ENCODE results near the gene EXOC7. TPM values are rescaled to one million over a fixed set of nuclear protein-coding genes. Genes with fewer than 3 reads are reported as not detected.
"Not testable (repeated sequence)": the region's sequence is repeated elsewhere in the genome, so short reads cannot be mapped to it uniquely, and the experiment has no call there.

The EXOC7 gene
- total RNA-seq, 1 donor from 2014 or later = 102 TPM

- DNase-seq = no peak
Observed at GRCh38 chr17:76088041-76088867, 15.3 kb downstream of the EXOC7 start.

GRCh38 chr17:76087531-76087930 is 16.1 kb downstream of the EXOC7 start:
- DNase-seq = no peak

GRCh38 chr17:76086384-76086783 is 17.2 kb downstream of the EXOC7 start:
- DNase-seq = no peak

DNA sequence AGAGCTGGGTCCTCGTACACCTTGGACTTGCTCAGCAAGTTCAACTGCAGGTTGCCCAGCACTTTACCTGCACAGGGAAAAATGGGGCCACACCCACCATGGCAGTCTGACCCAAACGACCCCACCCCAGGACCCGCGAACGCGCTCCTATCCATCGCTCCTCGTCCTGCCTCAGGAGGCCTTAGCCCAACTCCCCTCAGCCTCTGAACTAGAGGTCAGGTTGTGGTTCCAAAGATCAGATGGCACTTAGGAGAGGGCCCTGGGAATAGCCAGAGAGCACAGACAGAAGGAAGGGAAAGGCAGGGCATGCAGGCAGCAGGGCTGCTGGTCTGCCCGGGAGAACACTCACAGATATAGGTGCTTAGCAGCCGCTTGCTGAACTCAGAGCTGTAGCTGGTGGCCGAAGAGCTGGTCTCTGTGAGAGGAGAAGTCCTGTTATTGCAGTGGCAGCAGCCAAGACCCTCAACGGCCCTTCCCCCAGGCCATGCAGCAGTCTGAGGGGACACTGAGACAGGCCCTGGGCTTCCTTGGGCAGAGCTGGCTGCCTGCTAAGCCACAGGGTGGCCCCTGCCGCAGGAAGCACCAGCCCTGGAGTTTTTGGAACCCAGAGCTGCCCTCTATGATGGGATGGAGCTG is 17.7 kb downstream of the EXOC7 start:
- no peak for DNase-seq

- no peak for DNase-seq
Observed at GRCh38 chr17:76085066-76085730, 18.4 kb downstream of the EXOC7 start.

DNA sequence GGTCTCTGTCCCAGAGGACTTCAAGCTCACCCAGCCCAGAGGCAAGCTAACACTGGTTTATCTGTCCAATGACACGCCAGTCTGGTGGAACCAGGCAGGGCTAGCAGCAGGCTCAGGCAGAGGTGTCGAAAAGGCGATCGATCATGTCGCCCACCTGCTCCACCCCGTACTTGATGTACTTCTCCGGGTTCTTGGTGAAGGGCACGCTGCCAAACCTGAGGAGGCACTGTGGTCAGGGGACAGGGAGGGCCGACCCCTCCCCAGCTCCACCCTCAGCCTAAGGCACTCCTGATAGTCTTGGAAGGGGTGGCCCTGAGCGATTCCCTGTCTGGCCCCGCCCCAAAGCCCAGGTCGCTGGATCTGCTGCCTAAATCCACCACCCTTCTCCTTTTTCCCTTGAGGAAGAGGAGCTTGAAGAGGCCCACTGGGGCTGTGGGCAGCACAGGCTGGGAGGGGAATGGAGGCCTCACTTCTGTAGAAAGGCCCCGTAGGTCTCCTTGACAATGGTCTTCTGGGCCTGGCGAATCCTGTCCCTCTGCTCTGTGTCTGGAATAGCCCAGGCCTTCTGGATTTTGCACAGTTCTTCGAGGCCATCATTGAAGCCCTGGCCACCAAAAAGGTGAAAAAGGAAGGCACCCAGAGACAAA is 19.9 kb downstream of the EXOC7 start:
- no peak for DNase-seq

DNA sequence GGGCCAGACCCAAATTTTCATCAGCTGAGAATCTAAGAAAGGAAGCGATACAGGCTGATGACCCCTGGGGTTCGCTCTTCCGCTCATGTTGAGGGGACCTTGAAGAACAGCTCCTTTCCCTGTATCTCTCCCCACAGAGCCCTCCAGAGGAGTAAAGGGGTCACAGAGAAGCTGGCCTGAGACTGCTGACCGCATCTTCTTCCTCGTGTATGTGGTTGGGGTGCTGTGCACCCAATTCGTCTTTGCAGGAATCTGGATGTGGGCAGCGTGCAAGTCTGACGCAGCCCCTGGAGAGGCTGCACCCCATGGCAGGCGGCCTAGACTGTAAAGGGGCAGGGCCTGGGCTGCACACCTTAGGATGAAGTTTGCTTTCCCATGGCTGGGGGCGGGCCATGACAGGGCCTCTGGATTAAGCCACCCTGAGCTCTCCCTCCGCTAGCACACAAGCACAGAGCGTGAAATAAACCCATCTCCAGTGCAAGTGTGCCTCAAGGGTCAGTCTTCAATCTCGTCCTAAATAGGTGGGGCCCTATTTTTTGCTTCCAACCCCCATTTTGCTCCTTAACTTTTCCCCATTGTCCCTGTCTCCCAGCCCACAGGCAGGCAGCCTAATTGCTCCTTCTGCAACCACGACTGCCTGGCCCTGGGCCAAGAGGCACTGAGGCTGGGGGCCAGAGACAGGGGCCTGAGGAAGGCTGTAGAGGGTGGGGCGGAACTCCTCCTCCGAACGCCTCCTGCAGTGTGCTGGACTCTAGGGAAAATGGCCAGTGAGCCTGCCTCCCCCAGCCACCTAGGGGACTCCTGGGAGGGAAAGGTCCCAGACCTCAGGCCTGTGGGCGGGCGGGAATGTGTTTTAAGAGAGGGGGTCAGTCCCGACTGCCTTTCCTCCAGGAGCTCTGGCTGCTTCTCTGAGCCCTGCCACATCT is 21.0 kb downstream of the EXOC7 start:
- no peak for DNase-seq

GRCh38 chr17:76081295-76082210 is 22.0 kb downstream of the EXOC7 start:
- DNase-seq = no peak

DNA sequence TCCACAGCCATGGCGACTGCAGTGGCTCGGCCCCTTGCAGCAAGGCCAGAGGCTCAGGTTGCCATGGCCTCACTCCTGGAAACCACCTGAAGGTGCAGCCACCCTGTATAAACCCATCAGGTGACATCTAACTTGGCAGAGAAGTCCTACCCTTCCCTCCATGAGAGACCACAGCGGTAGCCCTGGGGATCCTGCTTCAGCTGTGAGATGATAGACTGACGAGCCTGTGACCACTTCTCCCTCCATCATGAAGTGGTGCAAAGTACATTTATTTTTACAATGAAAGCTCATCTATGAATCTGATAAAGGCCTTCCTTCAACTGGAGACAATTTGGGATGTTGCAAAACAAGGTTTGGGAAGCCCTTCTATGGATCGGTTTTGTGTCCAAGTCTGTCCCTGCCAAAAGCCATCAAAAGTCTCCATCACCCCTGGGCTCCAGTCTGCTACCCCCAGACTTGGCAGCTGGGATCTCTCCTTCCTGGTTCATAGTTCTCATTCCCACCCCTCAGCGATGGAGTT is 22.8 kb downstream of the EXOC7 start:
- no peak for DNase-seq

GRCh38 chr17:76079956-76080767 is 23.4 kb downstream of the EXOC7 start:
- no peak for DNase-seq

DNA sequence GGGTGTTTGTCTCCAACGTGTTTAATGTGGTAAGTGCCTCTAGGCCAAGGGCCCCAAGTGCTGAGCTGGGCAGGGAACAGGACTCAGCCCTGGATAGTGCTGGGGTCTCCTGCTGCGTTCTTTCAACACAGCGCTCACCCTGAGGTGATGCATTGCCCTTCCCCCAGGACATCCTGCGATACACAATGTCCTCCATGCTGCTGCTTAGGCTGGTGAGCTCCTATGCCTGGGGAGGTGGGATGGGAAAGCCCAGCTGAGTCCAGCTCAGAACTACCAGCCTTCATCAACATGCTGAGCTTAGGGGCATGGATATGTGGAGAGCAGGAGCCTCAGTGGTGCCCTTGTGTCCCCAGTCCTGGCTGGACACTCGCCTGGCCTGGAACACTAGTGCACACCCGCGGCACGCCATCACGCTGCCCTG is 24.0 kb downstream of the EXOC7 start:
- DNase-seq = no peak

GRCh38 chr17:76078860-76079534 is 24.6 kb downstream of the EXOC7 start, which contains the start of gene ZACN:
Gene ZACN, plus strand, starts transcription at chr17:76079182. Its CDS starts 83 bp downstream, at chr17:76079265.
- no peak for DNase-seq

DNA sequence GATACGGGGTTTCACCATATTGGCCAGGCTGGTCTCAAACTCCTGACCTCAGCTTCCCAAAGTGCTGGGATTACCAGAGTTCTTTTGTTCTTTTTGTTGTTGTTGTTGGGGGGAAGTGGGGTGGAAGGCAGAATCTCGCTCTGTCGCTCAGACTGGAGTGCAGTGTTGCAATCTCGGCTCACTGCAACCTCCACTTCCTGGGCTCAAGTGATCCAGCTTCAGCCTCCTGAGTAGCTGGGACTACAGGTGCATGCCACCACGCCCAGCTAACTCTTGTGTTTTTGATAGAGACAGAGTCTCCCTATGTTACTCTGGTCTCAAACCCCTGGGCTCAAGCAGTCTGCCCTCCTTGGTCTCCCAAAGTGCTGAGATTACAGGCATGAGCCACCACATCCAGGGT is 25.2 kb downstream of the EXOC7 start:
- not testable (repeated sequence) for DNase-seq

DNA sequence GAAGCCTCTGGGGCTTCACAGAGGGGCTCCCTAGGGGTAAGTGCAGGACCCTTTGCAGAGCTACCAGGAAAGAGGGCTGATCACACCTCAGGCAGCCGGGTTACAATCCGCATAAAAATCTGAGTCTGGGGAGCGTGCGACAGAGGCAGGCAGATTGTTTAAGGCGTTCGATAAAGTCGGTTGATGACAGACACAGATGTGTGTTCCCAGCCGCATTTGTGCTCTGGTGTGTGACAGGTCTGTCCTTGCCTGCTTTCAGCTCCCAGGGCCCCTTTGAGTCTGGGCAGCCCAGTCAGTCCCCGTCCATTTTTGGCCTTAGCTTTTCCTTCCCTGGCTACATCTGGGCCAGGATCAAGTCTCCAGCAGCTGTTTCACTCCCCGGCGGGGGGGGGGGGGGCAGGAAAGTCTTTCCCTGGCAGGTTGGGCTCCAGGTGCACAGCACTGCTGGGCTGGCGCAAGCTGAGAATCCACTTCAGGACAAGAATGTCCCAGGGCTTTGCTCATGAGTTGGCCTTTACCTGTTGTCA is 25.9 kb downstream of the EXOC7 start:
- DNase-seq = no peak

- DNase-seq = no peak
Observed at GRCh38 chr17:76076765-76077583, 26.6 kb downstream of the EXOC7 start.

DNA sequence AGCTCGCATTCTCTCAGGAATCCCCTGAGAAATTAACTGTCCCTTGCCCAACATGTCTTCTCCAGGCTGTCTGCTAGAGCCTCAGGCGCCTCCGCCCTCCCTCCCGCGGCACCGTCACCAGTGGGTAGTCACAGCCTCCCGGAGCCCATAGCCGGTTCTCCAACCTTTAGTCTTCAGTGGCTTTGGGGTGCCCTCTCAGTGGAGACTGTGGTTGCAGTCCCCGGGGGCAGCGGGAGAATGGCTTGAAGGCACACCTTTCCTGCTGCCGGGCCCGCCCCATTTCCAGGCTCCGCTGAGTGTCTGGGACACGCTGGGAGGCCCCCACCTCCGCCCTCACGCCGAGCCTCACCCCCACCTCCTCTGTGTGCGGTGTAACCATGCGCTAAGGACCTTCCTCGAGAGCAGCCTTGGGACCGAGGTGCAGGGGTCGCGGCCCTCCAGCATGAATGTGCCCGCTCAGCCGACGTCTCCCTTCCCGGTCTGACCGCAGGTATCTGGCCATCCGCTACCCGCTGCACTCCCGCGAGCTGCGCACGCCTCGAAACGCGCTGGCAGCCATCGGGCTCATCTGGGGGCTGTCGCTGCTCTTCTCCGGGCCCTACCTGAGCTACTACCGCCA is 27.3 kb downstream of the EXOC7 start:
- DNase-seq = no peak

Measured in dermis blood vessel endothelial cell (primary cell).